Uterus (tissue), 2 donors: ENCODE results near the gene DPP6.
"Not testable (repeated sequence)": the region's sequence is repeated elsewhere in the genome, so short reads cannot be mapped to it uniquely, and the experiment has no call there.

ENCODE experiments used
- POLR2A ChIP-seq, 2 donors: fragments of 450-650 bp; IDR thresholded peaks; one replicate each; pipeline ENCODE4 v1.6.1; 2016; ENCODE audit warnings: antibody characterized with exemption in 2 of 2, mild to moderate bottlenecking in 1 of 2, moderate library complexity in 1 of 2
- TF ChIP-seq, protein P1 (sequence below), 4 experiments: fragments of 200-600 bp in 2 of 4; fragments of 450-650 bp in 2 of 4; sonication (generic) in 2 of 4; IDR thresholded peaks; one replicate each; pipeline ENCODE4 v1.5.1; 2016 to 2019; ENCODE audit warnings: antibody characterized with exemption in 4 of 4, mild to moderate bottlenecking in 2 of 4, moderate library complexity in 1 of 4

DNA sequence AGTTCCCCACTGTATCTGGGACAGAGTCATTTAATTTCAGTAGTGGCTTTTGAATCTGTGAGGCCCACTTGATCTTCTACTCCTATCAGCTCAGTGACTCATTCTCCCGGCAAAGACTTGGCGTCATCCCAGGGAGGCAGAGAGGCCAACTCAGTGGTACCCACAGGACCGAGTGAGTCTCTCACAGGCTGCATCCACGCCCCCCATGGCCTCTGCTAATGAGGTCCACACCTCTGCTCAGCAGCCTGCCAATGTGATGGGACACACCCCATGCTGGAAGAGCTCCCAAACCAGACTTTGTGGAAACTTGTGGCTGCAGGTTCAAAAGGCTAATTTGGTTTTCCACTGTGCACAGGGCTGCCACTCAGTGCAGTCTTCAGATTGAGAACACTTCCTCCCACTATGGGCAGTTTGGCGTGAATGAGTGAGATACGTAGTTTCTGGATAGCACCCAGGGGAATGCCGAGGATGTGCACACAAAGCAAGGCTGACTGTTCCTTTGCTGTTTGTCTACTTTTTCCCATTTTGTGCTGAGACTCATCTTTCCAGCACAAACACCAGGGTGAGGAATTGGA is 81.6 kb downstream of the DPP6 start:
- TF ChIP-seq, protein P1, sequence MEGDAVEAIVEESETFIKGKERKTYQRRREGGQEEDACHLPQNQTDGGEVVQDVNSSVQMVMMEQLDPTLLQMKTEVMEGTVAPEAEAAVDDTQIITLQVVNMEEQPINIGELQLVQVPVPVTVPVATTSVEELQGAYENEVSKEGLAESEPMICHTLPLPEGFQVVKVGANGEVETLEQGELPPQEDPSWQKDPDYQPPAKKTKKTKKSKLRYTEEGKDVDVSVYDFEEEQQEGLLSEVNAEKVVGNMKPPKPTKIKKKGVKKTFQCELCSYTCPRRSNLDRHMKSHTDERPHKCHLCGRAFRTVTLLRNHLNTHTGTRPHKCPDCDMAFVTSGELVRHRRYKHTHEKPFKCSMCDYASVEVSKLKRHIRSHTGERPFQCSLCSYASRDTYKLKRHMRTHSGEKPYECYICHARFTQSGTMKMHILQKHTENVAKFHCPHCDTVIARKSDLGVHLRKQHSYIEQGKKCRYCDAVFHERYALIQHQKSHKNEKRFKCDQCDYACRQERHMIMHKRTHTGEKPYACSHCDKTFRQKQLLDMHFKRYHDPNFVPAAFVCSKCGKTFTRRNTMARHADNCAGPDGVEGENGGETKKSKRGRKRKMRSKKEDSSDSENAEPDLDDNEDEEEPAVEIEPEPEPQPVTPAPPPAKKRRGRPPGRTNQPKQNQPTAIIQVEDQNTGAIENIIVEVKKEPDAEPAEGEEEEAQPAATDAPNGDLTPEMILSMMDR (IDR thresholded peaks at IDR 0.05), result not testable (repeated sequence)
- not testable (repeated sequence) for TF ChIP-seq POLR2A (IDR thresholded peaks at IDR 0.05)
